HepG2 (cell line): ENCODE measurements around the gene PHF13. TPM values are rescaled to one million over a fixed set of nuclear protein-coding genes. Genes with fewer than 3 reads are reported as not detected.
A peak's percentile ranks its signal among the peaks of the same experiment; 100 is the strongest.

Experiments used
- ARNTL ChIP-seq: sonication (generic); formaldehyde crosslinking; IDR thresholded peaks from 2 replicates; pipeline ENCODE4 v1.4.0; 2020; ENCODE audit warnings: mild to moderate bottlenecking, missing genetic modification reagents
- GTF2F1 ChIP-seq: fragments of 150-350 bp; IDR thresholded peaks from 2 replicates; pipeline ENCODE4 v1.6.1; 2014; ENCODE audit warnings: low read length
- KAT7 ChIP-seq: IDR thresholded peaks from 2 replicates; pipeline ENCODE4 v1.6.1; 2018; ENCODE audit warnings: borderline replicate concordance, missing compliant biosample characterization
- NR2C2 ChIP-seq: sonication (generic); formaldehyde crosslinking; IDR thresholded peaks from 2 replicates; pipeline ENCODE4 v1.4.0; 2020; ENCODE audit warnings: missing genetic modification reagents, mild to moderate bottlenecking, moderate library complexity, borderline replicate concordance
- TRIM24 ChIP-seq: sonication (generic); formaldehyde crosslinking; IDR thresholded peaks from 2 replicates; pipeline ENCODE4 v1.8.0; 2022; ENCODE audit warnings: mild to moderate bottlenecking, missing genetic modification reagents
- ZNF550 ChIP-seq: sonication (generic); formaldehyde crosslinking; IDR thresholded peaks from 2 replicates; pipeline ENCODE4 v1.4.0; 2020; ENCODE audit warnings: mild to moderate bottlenecking, missing genetic modification reagents, borderline replicate concordance
- ZNF678 ChIP-seq: sonication (generic); formaldehyde crosslinking; IDR thresholded peaks from 2 replicates; pipeline ENCODE4 v1.4.0; 2020; ENCODE audit warnings: mild to moderate bottlenecking, missing genetic modification reagents
- ZNF775 ChIP-seq: sonication (generic); formaldehyde crosslinking; IDR thresholded peaks from 2 replicates; pipeline ENCODE4 v1.4.0; 2020; ENCODE audit warnings: missing genetic modification reagents, mild to moderate bottlenecking, moderate library complexity, borderline replicate concordance
- ZSCAN22 ChIP-seq: sonication (generic); formaldehyde crosslinking; IDR thresholded peaks from 2 replicates; pipeline ENCODE4 v1.4.0; 2020; ENCODE audit warnings: mild to moderate bottlenecking, missing genetic modification reagents
- polyA plus RNA-seq, 8 experiments: library from polyadenylated mRNA; depleted of rRNA in 3 of 8; stranded (reverse) in 7 of 8; unstranded in 1 of 8; fragments of >200 nt; fragmentation: Illumina TruSeq in 4 of 8; extraction: Trizol in 4 of 8; gene quantifications; 2 replicates each; pipeline versions ENCODE4 v1.2.1 to v1.2.3, GENCODE V29; 2011 to 2016; ENCODE audit warnings: low read depth in 4 of 8, missing spikeins in 1 of 8, mixed read lengths in 1 of 8; ENCODE audit not compliant: insufficient read depth in 1 of 8
- total RNA-seq, 5 experiments: library from RNA; depleted of rRNA; stranded (reverse); fragments of >200 nt; fragmentation: Illumina TruSeq; extraction: Trizol; gene quantifications; 2 replicates each; pipeline ENCODE4 v1.2.3, GENCODE V29; 2016; ENCODE audit warnings: low read depth in 1 of 5
- TF ChIP-seq, protein P1 (sequence below): sonication (generic); formaldehyde crosslinking; IDR thresholded peaks from 2 replicates; pipeline ENCODE4 v1.4.0; 2020; ENCODE audit warnings: missing genetic modification reagents, borderline replicate concordance
- TF ChIP-seq, protein P2 (sequence below): sonication (generic); formaldehyde crosslinking; IDR thresholded peaks from 2 replicates; pipeline ENCODE4 v1.5.0; 2020; ENCODE audit warnings: mild to moderate bottlenecking, low read depth, missing genetic modification reagents, borderline replicate concordance
- TF ChIP-seq, protein P3 (sequence below): sonication (generic); formaldehyde crosslinking; IDR thresholded peaks from 2 replicates; pipeline ENCODE4 v1.4.0; 2020; ENCODE audit warnings: mild to moderate bottlenecking, low read depth, missing genetic modification reagents
- TF ChIP-seq, protein P4 (sequence below): sonication (generic); formaldehyde crosslinking; IDR thresholded peaks from 2 replicates; pipeline ENCODE4 v1.4.0; 2020; ENCODE audit warnings: missing genetic modification reagents
- TF ChIP-seq, protein P5 (sequence below): sonication (generic); formaldehyde crosslinking; IDR thresholded peaks from 2 replicates; pipeline ENCODE4 v1.8.1; 2023; ENCODE audit warnings: mild to moderate bottlenecking, missing genetic modification reagents, borderline replicate concordance
- TF ChIP-seq, protein P6 (sequence below): sonication (generic); formaldehyde crosslinking; IDR thresholded peaks from 2 replicates; pipeline ENCODE4 v1.5.0; 2020; ENCODE audit warnings: missing genetic modification reagents
- TF ChIP-seq, protein P7 (sequence below): sonication (generic); formaldehyde crosslinking; IDR thresholded peaks from 2 replicates; pipeline ENCODE4 v1.4.0; 2020; ENCODE audit warnings: missing genetic modification reagents, mild to moderate bottlenecking, borderline replicate concordance

PHF13 gene
- total and polyA plus RNA-seq, 2 of the 13 experiments (the other 11 are each of a cell fraction or from before 2014, with no cell fraction given), result 4.7 to 7.4 TPM

DNA sequence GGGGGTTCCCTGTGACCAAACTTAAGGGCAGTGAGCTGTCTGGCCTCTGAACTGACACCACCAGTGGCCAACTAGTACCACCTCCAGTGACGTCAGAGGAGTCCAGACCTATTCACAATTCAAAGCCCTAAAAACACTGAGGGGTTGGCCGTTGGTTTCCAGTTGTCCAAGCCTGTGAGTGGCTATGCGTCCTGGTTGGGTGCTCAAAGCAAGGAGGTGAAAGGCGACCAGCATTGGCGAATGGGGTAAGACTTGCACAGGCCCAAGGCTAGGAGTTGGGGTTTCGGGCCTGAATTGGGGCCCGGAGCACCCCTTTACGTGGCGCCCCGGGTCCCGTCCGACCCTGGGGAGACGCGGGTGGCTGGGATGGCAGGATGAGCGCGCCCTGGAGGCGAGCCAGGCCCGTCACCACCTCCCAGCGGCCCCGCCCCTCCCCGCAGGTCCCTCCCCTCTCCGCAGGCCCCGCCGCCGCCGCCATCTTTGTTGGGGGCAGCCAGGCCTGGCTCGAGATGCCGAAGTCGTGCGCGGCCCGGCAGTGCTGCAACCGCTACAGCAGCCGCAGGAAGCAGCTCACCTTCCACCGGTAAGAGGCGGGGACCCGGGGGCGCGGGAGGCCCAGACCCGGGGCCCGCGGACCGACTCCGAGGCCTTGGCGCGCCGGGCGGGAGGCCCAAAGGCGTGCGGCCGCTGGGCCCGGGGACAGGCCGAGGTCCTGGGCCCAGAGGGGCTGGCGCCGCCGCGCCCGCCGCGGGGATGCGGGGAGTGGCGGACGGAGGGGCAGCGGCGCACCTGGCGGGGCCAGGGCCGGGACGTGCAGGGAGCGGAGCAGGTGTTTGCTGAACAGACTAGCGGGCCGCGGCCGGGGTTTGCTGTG lies 11.4 kb downstream of the PHF13 start, which contains the start of gene THAP3 (continued):
- TF ChIP-seq ARNTL (CRISPR knock-in tag) (0 out of 2 replicates have a peak, but pooled peaks have one; percentile 20), TRIM24 (CRISPR knock-in tag) (no peak), GTF2F1 (no peak), ZNF775 (CRISPR knock-in tag) (no peak), ZSCAN22 (CRISPR knock-in tag) (no peak), NR2C2 (CRISPR knock-in tag) (peak; percentile 37; the same call in 1 of the 2 replicates), KAT7 (no peak), ZNF550 (CRISPR knock-in tag) (no peak), ZNF678 (CRISPR knock-in tag) (no peak)
- TF ChIP-seq, protein P1, sequence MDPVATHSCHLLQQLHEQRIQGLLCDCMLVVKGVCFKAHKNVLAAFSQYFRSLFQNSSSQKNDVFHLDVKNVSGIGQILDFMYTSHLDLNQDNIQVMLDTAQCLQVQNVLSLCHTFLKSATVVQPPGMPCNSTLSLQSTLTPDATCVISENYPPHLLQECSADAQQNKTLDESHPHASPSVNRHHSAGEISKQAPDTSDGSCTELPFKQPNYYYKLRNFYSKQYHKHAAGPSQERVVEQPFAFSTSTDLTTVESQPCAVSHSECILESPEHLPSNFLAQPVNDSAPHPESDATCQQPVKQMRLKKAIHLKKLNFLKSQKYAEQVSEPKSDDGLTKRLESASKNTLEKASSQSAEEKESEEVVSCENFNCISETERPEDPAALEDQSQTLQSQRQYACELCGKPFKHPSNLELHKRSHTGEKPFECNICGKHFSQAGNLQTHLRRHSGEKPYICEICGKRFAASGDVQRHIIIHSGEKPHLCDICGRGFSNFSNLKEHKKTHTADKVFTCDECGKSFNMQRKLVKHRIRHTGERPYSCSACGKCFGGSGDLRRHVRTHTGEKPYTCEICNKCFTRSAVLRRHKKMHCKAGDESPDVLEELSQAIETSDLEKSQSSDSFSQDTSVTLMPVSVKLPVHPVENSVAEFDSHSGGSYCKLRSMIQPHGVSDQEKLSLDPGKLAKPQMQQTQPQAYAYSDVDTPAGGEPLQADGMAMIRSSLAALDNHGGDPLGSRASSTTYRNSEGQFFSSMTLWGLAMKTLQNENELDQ (CRISPR knock-in tag), result no peak
- TF ChIP-seq, protein P2, sequence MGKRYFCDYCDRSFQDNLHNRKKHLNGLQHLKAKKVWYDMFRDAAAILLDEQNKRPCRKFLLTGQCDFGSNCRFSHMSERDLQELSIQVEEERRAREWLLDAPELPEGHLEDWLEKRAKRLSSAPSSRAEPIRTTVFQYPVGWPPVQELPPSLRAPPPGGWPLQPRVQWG (CRISPR knock-in tag), result no peak
- TF ChIP-seq, protein P3, sequence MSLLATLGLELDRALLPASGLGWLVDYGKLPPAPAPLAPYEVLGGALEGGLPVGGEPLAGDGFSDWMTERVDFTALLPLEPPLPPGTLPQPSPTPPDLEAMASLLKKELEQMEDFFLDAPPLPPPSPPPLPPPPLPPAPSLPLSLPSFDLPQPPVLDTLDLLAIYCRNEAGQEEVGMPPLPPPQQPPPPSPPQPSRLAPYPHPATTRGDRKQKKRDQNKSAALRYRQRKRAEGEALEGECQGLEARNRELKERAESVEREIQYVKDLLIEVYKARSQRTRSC (CRISPR knock-in tag), result no peak
- TF ChIP-seq, protein P4, sequence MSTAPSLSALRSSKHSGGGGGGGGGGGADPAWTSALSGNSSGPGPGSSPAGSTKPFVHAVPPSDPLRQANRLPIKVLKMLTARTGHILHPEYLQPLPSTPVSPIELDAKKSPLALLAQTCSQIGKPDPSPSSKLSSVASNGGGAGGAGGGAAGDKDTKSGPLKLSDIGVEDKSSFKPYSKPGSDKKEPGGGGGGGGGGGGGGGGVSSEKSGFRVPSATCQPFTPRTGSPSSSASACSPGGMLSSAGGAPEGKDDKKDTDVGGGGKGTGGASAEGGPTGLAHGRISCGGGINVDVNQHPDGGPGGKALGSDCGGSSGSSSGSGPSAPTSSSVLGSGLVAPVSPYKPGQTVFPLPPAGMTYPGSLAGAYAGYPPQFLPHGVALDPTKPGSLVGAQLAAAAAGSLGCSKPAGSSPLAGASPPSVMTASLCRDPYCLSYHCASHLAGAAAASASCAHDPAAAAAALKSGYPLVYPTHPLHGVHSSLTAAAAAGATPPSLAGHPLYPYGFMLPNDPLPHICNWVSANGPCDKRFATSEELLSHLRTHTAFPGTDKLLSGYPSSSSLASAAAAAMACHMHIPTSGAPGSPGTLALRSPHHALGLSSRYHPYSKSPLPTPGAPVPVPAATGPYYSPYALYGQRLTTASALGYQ, result no peak
- TF ChIP-seq, protein P5, sequence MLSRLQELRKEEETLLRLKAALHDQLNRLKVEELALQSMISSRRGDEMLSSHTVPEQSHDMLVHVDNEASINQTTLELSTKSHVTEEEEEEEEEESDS, result no peak
- TF ChIP-seq, protein P6, sequence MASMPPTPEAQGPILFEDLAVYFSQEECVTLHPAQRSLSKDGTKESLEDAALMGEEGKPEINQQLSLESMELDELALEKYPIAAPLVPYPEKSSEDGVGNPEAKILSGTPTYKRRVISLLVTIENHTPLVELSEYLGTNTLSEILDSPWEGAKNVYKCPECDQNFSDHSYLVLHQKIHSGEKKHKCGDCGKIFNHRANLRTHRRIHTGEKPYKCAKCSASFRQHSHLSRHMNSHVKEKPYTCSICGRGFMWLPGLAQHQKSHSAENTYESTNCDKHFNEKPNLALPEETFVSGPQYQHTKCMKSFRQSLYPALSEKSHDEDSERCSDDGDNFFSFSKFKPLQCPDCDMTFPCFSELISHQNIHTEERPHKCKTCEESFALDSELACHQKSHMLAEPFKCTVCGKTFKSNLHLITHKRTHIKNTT (CRISPR knock-in tag), result no peak
- TF ChIP-seq, protein P7, sequence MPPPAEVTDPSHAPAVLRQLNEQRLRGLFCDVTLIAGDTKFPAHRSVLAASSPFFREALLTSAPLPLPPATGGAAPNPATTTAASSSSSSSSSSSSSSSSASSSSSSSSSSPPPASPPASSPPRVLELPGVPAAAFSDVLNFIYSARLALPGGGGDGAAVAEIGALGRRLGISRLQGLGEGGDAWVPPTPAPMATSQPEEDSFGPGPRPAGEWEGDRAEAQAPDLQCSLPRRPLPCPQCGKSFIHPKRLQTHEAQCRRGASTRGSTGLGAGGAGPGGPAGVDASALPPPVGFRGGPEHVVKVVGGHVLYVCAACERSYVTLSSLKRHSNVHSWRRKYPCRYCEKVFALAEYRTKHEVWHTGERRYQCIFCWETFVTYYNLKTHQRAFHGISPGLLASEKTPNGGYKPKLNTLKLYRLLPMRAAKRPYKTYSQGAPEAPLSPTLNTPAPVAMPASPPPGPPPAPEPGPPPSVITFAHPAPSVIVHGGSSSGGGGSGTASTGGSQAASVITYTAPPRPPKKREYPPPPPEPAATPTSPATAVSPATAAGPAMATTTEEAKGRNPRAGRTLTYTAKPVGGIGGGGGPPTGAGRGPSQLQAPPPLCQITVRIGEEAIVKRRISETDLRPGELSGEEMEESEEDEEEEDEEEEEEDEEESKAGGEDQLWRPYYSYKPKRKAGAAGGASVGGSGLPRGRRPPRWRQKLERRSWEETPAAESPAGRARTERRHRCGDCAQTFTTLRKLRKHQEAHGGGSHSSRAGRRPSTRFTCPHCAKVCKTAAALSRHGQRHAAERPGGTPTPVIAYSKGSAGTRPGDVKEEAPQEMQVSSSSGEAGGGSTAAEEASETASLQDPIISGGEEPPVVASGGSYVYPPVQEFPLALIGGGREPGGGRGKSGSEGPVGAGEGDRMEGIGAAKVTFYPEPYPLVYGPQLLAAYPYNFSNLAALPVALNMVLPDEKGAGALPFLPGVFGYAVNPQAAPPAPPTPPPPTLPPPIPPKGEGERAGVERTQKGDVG (CRISPR knock-in tag), result no peak
